Suprapubic skin (tissue), 3 donors: ENCODE data around the gene MRPL23.

Source experiments
- EP300 ChIP-seq: sonication (generic); formaldehyde crosslinking; IDR thresholded peaks from one replicate; pipeline ENCODE4 v1.6.1; 2017; ENCODE audit warnings: antibody characterized with exemption
- POLR2A ChIP-seq, 2 donors: fragments of 450-650 bp; IDR thresholded peaks; one replicate each; pipeline ENCODE4 v1.6.1; 2017; ENCODE audit warnings: antibody characterized with exemption in 2 of 2, mild to moderate bottlenecking in 2 of 2, moderate library complexity in 2 of 2
- TF ChIP-seq, protein P1 (sequence below), 2 donors: fragments of 200-600 bp in 1 of 2; fragments of 450-650 bp in 1 of 2; sonication (generic) in 1 of 2; IDR thresholded peaks; one replicate each; pipeline ENCODE4 v1.5.1; 2016 to 2019; ENCODE audit warnings: antibody characterized with exemption in 2 of 2, mild to moderate bottlenecking in 1 of 2, moderate library complexity in 1 of 2

DNA sequence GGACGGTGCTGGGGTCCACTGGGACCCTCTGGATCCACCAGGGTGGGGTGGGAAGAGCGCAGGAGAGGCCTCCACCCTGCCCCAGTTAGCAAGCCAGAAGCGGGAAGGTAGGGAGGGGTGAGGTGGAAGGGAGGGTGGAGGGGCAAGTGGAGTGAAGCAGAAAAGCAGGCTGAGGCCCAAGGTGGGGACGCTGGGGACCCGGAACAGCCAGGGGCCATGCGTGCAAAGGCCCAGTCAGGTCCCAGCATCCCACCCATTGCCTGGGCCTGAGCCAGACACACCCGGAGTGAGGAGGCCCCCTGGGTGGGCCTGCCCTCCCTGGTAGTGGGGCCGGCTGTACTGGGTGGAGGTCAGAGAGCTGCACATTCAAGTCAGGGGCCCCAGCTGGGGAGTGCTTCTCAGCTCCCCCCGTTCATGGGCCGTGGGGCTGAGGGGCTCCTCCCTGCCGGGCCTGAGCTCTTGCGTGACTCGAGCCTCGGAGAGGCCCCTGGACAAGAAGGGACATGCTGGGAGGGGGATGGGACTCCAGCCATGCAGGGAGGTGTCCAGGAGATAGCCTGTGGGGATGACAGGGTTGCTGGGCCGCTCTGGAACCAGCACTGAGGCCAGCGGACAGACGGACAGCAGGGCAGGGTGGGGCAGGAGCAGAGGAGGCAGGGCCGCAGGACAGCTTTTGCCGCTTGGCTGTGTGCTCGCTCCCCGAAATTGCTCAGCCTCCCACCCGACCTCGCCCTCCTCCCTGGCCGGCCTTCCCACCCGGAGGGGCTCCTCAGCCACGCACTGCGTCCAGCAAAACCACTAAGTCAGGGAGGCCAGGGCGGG is 19.9 kb upstream of the MRPL23 start:
- TF ChIP-seq, protein P1, sequence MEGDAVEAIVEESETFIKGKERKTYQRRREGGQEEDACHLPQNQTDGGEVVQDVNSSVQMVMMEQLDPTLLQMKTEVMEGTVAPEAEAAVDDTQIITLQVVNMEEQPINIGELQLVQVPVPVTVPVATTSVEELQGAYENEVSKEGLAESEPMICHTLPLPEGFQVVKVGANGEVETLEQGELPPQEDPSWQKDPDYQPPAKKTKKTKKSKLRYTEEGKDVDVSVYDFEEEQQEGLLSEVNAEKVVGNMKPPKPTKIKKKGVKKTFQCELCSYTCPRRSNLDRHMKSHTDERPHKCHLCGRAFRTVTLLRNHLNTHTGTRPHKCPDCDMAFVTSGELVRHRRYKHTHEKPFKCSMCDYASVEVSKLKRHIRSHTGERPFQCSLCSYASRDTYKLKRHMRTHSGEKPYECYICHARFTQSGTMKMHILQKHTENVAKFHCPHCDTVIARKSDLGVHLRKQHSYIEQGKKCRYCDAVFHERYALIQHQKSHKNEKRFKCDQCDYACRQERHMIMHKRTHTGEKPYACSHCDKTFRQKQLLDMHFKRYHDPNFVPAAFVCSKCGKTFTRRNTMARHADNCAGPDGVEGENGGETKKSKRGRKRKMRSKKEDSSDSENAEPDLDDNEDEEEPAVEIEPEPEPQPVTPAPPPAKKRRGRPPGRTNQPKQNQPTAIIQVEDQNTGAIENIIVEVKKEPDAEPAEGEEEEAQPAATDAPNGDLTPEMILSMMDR (IDR thresholded peaks at IDR 0.05): no peak
- no peak for TF ChIP-seq POLR2A (IDR thresholded peaks at IDR 0.05)
- TF ChIP-seq EP300: no peak
